Epithelial cell of proximal tubule (primary cell): Measurements from ENCODE around the gene NPR2. TPM values are rescaled to one million over a fixed set of nuclear protein-coding genes. Genes with fewer than 3 reads are reported as not detected.

Experiments
- DNase-seq: peaks from one replicate; pipeline ENCODE4 v3.0.0-alpha.2; 2011; ENCODE audit warnings: low read depth
- H3K4me3 ChIP-seq: 2 replicates; pipeline ENCODE4 v1.5.1; 2011; ENCODE audit warnings: low read depth, mild to moderate bottlenecking, low read length
- total RNA-seq: library from RNA; depleted of rRNA; stranded (reverse); fragments of >200 nt; gene quantifications from 2 replicates; pipeline ENCODE4 v1.2.3, GENCODE V29; 2015
- TF ChIP-seq, protein P1 (sequence below): conservative IDR thresholded peaks from 2 replicates; pipeline ENCODE4 v1.5.1; 2012; ENCODE audit warnings: low read depth, mild to moderate bottlenecking, low read length

Gene NPR2
- total RNA-seq, 1 donor from 2014 or later: 11.0 TPM

- TF ChIP-seq, protein P1, sequence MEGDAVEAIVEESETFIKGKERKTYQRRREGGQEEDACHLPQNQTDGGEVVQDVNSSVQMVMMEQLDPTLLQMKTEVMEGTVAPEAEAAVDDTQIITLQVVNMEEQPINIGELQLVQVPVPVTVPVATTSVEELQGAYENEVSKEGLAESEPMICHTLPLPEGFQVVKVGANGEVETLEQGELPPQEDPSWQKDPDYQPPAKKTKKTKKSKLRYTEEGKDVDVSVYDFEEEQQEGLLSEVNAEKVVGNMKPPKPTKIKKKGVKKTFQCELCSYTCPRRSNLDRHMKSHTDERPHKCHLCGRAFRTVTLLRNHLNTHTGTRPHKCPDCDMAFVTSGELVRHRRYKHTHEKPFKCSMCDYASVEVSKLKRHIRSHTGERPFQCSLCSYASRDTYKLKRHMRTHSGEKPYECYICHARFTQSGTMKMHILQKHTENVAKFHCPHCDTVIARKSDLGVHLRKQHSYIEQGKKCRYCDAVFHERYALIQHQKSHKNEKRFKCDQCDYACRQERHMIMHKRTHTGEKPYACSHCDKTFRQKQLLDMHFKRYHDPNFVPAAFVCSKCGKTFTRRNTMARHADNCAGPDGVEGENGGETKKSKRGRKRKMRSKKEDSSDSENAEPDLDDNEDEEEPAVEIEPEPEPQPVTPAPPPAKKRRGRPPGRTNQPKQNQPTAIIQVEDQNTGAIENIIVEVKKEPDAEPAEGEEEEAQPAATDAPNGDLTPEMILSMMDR: no peak
- peak; percentile 96 for DNase-seq
Measured at GRCh38 chr9:35814841-35815543, 23.6 kb downstream of the NPR2 start, which contains the start of gene HINT2. HINT2 (minus strand) TSS chr9:35815042; CDS start chr9:35814979, 63 bp downstream.

DNA sequence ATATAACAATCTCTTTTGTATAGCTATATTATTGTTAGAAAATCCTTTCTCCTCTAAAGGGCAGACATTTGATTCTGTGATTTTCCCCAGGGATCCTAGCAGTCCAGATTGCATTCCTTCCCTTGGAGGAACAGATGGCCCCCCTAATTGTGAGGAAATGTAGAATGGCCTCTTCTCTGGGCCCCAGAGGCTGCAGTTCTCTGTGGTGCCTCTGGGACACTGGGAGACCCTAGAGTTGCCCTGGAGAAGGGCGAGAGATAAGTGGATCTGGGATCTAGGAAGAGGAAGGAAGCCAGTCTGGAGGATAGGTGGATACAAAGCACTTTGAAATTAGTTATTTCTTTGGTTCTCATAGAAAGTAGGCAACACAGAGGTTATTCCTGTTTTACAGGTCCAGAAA is 25.3 kb downstream of the NPR2 start:
- TF ChIP-seq, protein P1: peak; percentile 2

More at GRCh38 chr9:35814841-35815543, 23.6 kb downstream of the NPR2 start, which contains the start of gene HINT2:
- H3K4me3 ChIP-seq: peak within 1 kb of the TSS; percentile 95

DNA sequence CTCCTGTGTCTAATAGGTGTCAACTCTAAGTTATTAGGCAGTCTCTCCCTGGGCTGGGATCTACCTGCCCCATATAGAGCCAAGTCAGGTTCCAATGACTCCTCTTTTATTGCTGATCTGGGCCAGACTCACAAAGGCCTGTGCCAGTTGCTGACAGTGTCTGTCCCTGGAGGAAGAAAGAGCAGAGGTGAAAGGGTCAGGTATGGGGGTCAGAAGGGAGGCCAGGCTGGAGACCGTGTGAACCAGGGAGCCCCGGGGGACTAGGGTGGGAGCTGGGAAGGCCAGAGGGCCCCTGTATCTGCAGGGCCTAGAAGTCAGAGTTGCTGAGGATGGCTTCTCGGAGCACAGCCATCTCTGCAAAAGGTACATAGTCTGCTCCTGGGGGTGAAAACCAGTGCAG is 26.9 kb downstream of the NPR2 start:
- H3K4me3 ChIP-seq: no peak overlapping the region
- no peak for DNase-seq
- TF ChIP-seq, protein P1: no peak

More for the DNA sequence above, 25.3 kb downstream of the NPR2 start:
- H3K4me3 ChIP-seq: no peak overlapping the region
- no peak for DNase-seq

DNA sequence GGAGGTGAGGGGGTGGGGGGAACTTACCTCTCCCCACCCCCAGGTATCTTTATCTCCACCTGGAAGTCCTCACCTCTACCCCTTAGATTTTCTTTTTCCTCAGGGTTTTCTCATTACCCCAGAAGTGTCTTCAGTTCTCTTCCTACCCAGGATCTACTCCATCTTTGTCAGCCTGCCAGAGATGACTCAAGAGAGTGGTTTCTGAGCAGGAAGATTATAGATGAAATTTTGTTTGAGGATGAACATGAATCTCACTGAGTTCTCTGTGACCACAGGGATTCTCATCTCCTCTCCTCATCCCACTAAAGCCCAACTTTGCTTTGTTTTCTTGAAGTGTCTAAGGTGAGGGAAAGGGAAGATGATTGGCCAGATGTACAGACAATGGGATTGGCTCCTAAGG is 28.7 kb downstream of the NPR2 start:
- no peak overlapping the region for H3K4me3 ChIP-seq
- DNase-seq: no peak
- TF ChIP-seq, protein P1: no peak

GRCh38 chr9:35822926-35823325 is 31.5 kb downstream of the NPR2 start:
- TF ChIP-seq, protein P1: no peak
- DNase-seq: no peak
- H3K4me3 ChIP-seq: no peak overlapping the region

- H3K4me3 ChIP-seq: no peak overlapping the region
- TF ChIP-seq, protein P1: peak; percentile 82
- DNase-seq: peak; percentile 27
Measured at GRCh38 chr9:35826071-35826701, 34.8 kb downstream of the NPR2 start.
